ENCODE data around the gene ULK3. TPM values are rescaled to one million over a fixed set of nuclear protein-coding genes. Genes with fewer than 3 reads are reported as not detected.

Gene ULK3
- total RNA-seq, 1 donor from 2014 or later: 37.3 TPM

GRCh38 chr15:74809956-74810355 is 33.0 kb downstream of the ULK3 start:
- H3K4me3 Mint-ChIP-seq (ENCODE audit: low read depth): no peak overlapping the region
- no peaks in the 10 kb centered on the region for H3K9me3 Mint-ChIP-seq (ENCODE audit: low read depth)
- no peaks in the 10 kb centered on the region for H3K4me1 Mint-ChIP-seq (ENCODE audit: low read depth)
- H3K36me3 Mint-ChIP-seq (ENCODE audit: insufficient read depth): peaks cover under 1% of the 10 kb centered on the region
- no peak overlapping the region for H3K27ac Mint-ChIP-seq
- TF ChIP-seq, protein P1, sequence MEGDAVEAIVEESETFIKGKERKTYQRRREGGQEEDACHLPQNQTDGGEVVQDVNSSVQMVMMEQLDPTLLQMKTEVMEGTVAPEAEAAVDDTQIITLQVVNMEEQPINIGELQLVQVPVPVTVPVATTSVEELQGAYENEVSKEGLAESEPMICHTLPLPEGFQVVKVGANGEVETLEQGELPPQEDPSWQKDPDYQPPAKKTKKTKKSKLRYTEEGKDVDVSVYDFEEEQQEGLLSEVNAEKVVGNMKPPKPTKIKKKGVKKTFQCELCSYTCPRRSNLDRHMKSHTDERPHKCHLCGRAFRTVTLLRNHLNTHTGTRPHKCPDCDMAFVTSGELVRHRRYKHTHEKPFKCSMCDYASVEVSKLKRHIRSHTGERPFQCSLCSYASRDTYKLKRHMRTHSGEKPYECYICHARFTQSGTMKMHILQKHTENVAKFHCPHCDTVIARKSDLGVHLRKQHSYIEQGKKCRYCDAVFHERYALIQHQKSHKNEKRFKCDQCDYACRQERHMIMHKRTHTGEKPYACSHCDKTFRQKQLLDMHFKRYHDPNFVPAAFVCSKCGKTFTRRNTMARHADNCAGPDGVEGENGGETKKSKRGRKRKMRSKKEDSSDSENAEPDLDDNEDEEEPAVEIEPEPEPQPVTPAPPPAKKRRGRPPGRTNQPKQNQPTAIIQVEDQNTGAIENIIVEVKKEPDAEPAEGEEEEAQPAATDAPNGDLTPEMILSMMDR (IDR thresholded peaks at IDR 0.05; ENCODE audit: unreplicated experiment): no peak
- DNase-seq (ENCODE audit: low spot score, unreplicated experiment): no peak
- H3K27me3 Mint-ChIP-seq: peaks cover 4% of the 10 kb centered on the region

- Mint-ChIP-seq H3K27ac (no peak overlapping the region), H3K27me3 (peaks cover 4% of the 10 kb centered on the region), H3K4me3 (ENCODE audit: low read depth) (no peak overlapping the region), H3K9me3 (ENCODE audit: low read depth) (no peaks in the 10 kb centered on the region), H3K4me1 (ENCODE audit: low read depth) (no peaks in the 10 kb centered on the region), H3K36me3 (ENCODE audit: insufficient read depth) (peaks cover 4% of the 10 kb centered on the region)
- DNase-seq (ENCODE audit: low spot score, unreplicated experiment): no peak
- TF ChIP-seq, protein P1 (IDR thresholded peaks at IDR 0.05; ENCODE audit: unreplicated experiment): no peak
Measured at GRCh38 chr15:74809242-74809641, 33.7 kb downstream of the ULK3 start.

DNA sequence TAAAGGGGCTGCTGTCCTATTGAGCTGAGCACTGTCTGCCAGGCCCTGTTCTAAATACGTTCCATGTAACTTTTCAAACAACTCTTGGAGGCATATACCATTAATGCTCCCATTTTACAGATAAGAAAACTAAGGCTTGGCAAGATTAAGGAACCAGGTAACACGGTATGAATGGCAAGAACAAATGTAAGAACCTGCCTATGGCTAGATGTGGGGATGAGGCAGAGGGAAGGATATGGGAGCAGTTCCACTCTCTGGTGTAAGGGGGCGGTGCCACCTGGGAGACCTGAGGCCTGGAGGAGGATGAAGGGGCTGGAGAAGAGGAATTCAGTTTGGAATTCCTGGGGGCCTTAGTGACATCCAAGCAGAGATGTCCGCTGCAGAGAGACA is 34.1 kb downstream of the ULK3 start:
- Mint-ChIP-seq H3K36me3 (ENCODE audit: insufficient read depth) (peaks cover 8% of the 10 kb centered on the region), H3K4me3 (ENCODE audit: low read depth) (no peak overlapping the region), H3K27ac (no peak overlapping the region), H3K4me1 (ENCODE audit: low read depth) (no peaks in the 10 kb centered on the region), H3K9me3 (ENCODE audit: low read depth) (no peaks in the 10 kb centered on the region), H3K27me3 (peaks cover 4% of the 10 kb centered on the region)
- TF ChIP-seq, protein P1 (IDR thresholded peaks at IDR 0.05; ENCODE audit: unreplicated experiment): no peak
- DNase-seq (ENCODE audit: low spot score, unreplicated experiment): no peak

DNA sequence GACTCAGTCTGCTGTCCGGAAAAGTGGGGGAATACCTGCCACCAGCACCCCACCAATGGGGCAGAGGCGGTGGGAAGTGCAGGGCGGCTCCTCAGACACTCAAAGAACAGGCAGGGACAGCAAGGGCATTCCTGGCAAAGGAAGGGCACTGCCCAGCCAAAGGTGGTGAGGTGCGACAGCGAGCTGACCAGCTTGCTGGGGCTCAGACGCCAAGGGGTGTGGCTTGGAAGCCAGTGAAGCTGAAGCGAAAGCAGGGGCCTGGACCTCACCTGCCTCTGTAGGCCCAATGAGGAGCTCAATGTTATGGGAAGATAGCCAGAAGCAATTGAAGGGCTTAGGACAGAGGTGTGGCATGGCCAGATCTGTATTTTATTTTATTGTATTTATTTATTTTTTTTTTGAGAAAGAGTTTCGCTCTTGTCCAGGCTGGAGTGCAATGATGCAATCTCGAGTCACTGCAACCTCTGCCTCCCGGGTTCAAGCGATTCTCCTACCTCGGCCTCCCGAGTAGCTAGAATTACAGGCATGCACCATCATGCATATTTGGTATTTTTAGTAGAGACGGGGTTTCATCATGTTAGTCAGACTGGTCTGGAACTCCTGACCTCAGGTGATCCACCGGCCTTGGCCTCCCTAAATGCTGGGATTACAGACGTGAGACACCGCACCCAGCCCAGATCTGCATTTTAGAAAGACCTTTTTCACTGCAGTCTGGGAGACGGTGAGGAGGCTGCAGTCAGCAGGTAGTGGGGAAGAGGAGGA is 34.7 kb downstream of the ULK3 start:
- peaks cover 8% of the 10 kb centered on the region for H3K36me3 Mint-ChIP-seq (ENCODE audit: insufficient read depth)
- H3K9me3 Mint-ChIP-seq (ENCODE audit: low read depth): no peaks in the 10 kb centered on the region
- H3K27ac Mint-ChIP-seq: no peak overlapping the region
- peaks cover under 1% of the 10 kb centered on the region for H3K27me3 Mint-ChIP-seq
- TF ChIP-seq, protein P1 (IDR thresholded peaks at IDR 0.05; ENCODE audit: unreplicated experiment): no peak
- H3K4me1 Mint-ChIP-seq (ENCODE audit: low read depth): no peaks in the 10 kb centered on the region
- H3K4me3 Mint-ChIP-seq (ENCODE audit: low read depth): no peak overlapping the region
- DNase-seq (ENCODE audit: low spot score, unreplicated experiment): no peak

- DNase-seq (ENCODE audit: low spot score, unreplicated experiment): no peak
- TF ChIP-seq, protein P1 (IDR thresholded peaks at IDR 0.05; ENCODE audit: unreplicated experiment): no peak
- H3K27me3 Mint-ChIP-seq: no peaks in the 10 kb centered on the region
- H3K36me3 Mint-ChIP-seq (ENCODE audit: insufficient read depth): peaks cover 9% of the 10 kb centered on the region
- no peak overlapping the region for H3K4me3 Mint-ChIP-seq (ENCODE audit: low read depth)
- no peaks in the 10 kb centered on the region for H3K4me1 Mint-ChIP-seq (ENCODE audit: low read depth)
- no peak overlapping the region for H3K27ac Mint-ChIP-seq
- H3K9me3 Mint-ChIP-seq (ENCODE audit: low read depth): no peaks in the 10 kb centered on the region
Measured at GRCh38 chr15:74807282-74807681, 35.7 kb downstream of the ULK3 start.
